Cardiac fibroblast (primary cell): ENCODE results near the gene PPP6R1.

Experiments used
- DNase-seq, 2 donors: peaks; one replicate each; pipeline versions ENCODE4 v3.0.0 to v3.0.0-alpha.2; 2010; ENCODE audit warnings: low read depth in 2 of 2
- H3K4me3 ChIP-seq, 2 donors: replicated peaks in 1 of 2; 1 replicate in 1 of 2; 2 replicates in 1 of 2; pipeline ENCODE4 v1.5.1; 2011; ENCODE audit warnings: low read depth in 2 of 2, low read length in 2 of 2, mild to moderate bottlenecking in 2 of 2, moderate library complexity in 1 of 2
- CTCF ChIP-seq: IDR thresholded peaks from one replicate; pipeline ENCODE4 v1.5.1; 2011; ENCODE audit warnings: low read depth, mild to moderate bottlenecking, low read length, inconsistent platforms

Gene PPP6R1

GRCh38 chr19:55297267-55297666 is 38.5 kb upstream of the PPP6R1 start:
- no peak overlapping the region for H3K4me3 ChIP-seq
- no peak for TF ChIP-seq CTCF
- DNase-seq = no peak

- H3K4me3 ChIP-seq = no peak overlapping the region
These were observed 30.4 kb upstream of the PPP6R1 start for GRCh38 chr19:55289117-55289796.

GRCh38 chr19:55287361-55288079 is 28.7 kb upstream of the PPP6R1 start:
- no peak for DNase-seq
- no peak for TF ChIP-seq CTCF
- H3K4me3 ChIP-seq = no peak overlapping the region

More at GRCh38 chr19:55289117-55289796, 30.4 kb upstream of the PPP6R1 start:
- TF ChIP-seq CTCF = no peak
- DNase-seq = peak in 1 of 2 donors; percentile 13

GRCh38 chr19:55285229-55285890 is 26.5 kb upstream of the PPP6R1 start:
- no peak for TF ChIP-seq CTCF
- DNase-seq = peak in 1 of 2 donors; percentile 7
- peak overlapping the region; percentile 2 to 3 for H3K4me3 ChIP-seq

GRCh38 chr19:55284405-55285058 is 25.7 kb upstream of the PPP6R1 start:
- H3K4me3 ChIP-seq = peak overlapping the region; percentile 35 to 39

More at GRCh38 chr19:55284405-55285058, 25.7 kb upstream of the PPP6R1 start:
- no peak for TF ChIP-seq CTCF
- DNase-seq = no peak
